Fibroblast of villous mesenchyme (primary cell): ENCODE data around the gene ANKZF1. TPM values are rescaled to one million over a fixed set of nuclear protein-coding genes. Genes with fewer than 3 reads are reported as not detected.

Experiments used
- DNase-seq: peaks from one replicate; pipeline ENCODE4 v3.0.0-alpha.2; 2010; ENCODE audit warnings: low read depth
- H3K4me3 ChIP-seq: 2 replicates; pipeline ENCODE4 v1.5.1; 2011; ENCODE audit warnings: low read depth, mild to moderate bottlenecking, low read length
- CTCF ChIP-seq: IDR thresholded peaks from 2 replicates; pipeline ENCODE4 v1.5.1; 2012; ENCODE audit warnings: low read depth, mild to moderate bottlenecking, low read length; ENCODE audit not compliant: insufficient read depth
- total RNA-seq: library from RNA; depleted of rRNA; stranded (reverse); fragments of >200 nt; gene quantifications from 2 replicates; pipeline ENCODE4 v1.2.3, GENCODE V29; 2012

The ANKZF1 gene
- total RNA-seq, 1 donor = 22.0 TPM

GRCh38 chr2:219247678-219248642 lies 18.4 kb downstream of the ANKZF1 start:
- H3K4me3 ChIP-seq = no peak overlapping the region
- no peak for TF ChIP-seq CTCF
- DNase-seq = no peak

DNA sequence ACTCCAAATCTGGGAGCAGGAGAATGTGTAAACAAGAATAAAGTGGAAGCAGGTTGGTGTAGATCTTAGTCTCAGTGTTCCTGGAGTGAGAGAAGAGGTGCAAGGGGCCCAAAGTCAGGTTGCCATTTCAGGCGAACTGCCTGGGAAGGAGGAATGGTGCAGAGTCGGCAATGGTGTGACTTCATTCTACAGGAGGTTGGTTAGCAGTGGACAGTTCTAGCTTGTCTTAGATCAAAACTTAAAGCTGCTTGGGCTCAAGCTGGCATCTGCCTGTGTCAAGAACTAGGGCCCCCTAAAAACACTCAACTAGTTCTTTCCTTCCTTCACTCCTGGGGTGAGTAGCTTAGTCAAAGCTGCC lies 19.2 kb downstream of the ANKZF1 start:
- DNase-seq = no peak
- H3K4me3 ChIP-seq = no peak overlapping the region
- no peak for TF ChIP-seq CTCF

- H3K4me3 ChIP-seq = no peak overlapping the region
- DNase-seq = peak; percentile 84
- TF ChIP-seq CTCF = no peak
Observed at GRCh38 chr2:219249203-219249980, 19.8 kb downstream of the ANKZF1 start.

GRCh38 chr2:219250049-219250781 lies 20.6 kb downstream of the ANKZF1 start:
- no peak overlapping the region for H3K4me3 ChIP-seq
- no peak for TF ChIP-seq CTCF
- no peak for DNase-seq

GRCh38 chr2:219251656-219252055 lies 22.1 kb downstream of the ANKZF1 start:
- TF ChIP-seq CTCF = no peak
- no peak for DNase-seq
- H3K4me3 ChIP-seq = no peak overlapping the region

DNA sequence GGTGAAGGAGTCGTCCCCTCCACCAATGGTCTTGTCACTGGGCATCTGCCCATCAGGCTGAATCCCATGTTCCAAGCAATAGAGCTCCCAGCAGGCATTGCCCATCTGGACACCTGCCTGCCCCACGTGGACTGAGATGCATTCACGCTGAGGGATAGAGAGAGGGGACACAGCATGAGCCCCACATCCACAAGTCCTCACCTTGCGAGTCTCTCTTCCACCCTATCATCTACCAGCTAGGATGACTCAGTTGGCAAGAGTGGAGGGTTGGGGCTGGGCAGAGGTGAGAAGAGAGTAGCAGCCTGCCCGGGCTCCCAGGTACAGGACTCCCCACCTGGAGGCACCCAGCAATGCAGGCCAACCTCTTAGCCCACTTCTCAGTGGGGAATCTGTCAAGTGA lies 22.5 kb downstream of the ANKZF1 start:
- H3K4me3 ChIP-seq = no peak overlapping the region
- no peak for DNase-seq
- no peak for TF ChIP-seq CTCF
